Astrocyte of the cerebellum (primary cell): ENCODE results near the gene BABAM1.
A peak's percentile ranks its signal among the peaks of the same experiment; 100 is the strongest.

Experiments
- DNase-seq: peaks from one replicate; pipeline ENCODE4 v3.0.0-alpha.2; 2011; ENCODE audit warnings: low read depth
- H3K4me3 ChIP-seq: 2 replicates; pipeline ENCODE4 v1.5.1; 2011; ENCODE audit warnings: mild to moderate bottlenecking, low read depth, low read length, moderate library complexity
- CTCF ChIP-seq: IDR thresholded peaks from 2 replicates; pipeline ENCODE4 v1.5.1; 2012; ENCODE audit warnings: low read length, low read depth, moderate library complexity, mild to moderate bottlenecking; ENCODE audit errors: missing control alignments
- in situ Hi-C: cut with HindIII; loops from 2 replicates; pipeline ENCODE4 v1.10.0; 2017; ENCODE audit warnings: low sequenced_read_pairs

Gene BABAM1

GRCh38 chr19:17243830-17244617 lies 23.2 kb upstream of the BABAM1 start:
- no peak for TF ChIP-seq CTCF
- DNase-seq: no peak
- in situ Hi-C loops: loop anchor here (10.0 kb wide), 1 partner anchor 79 kb away; no protein-coding TSS in a partner anchor
- H3K4me3 ChIP-seq: peak overlapping the region; percentile 79

GRCh38 chr19:17244618-17245534 lies 22.4 kb upstream of the BABAM1 start:
- in situ Hi-C loops: loop anchor here (10.0 kb wide), 1 partner anchor 80 kb away; no protein-coding TSS in a partner anchor
- peak overlapping the region; percentile 79 for H3K4me3 ChIP-seq
- DNase-seq: no peak

GRCh38 chr19:17245535-17245984 lies 21.7 kb upstream of the BABAM1 start, which contains the start of gene NR2F6:
Gene NR2F6, minus strand, starts transcription at chr19:17245919. Its CDS starts 699 bp downstream, at chr19:17245220.
- TF ChIP-seq CTCF: no peak
- DNase-seq: no peak
- in situ Hi-C loops: loop anchor here (10.0 kb wide), 1 partner anchor 81 kb away; no protein-coding TSS in a partner anchor
- peak within 1 kb of the TSS; percentile 79 for H3K4me3 ChIP-seq

More at GRCh38 chr19:17244618-17245534, 22.4 kb upstream of the BABAM1 start:
- TF ChIP-seq CTCF: no peak

GRCh38 chr19:17246681-17247425 lies 20.4 kb upstream of the BABAM1 start:
- DNase-seq: no peak
- TF ChIP-seq CTCF: no peak
- in situ Hi-C loops: loop anchor here (10.0 kb wide), 1 partner anchor 82 kb away; no protein-coding TSS in a partner anchor
- peak overlapping the region; percentile 36 for H3K4me3 ChIP-seq

- no peak overlapping the region for H3K4me3 ChIP-seq
These were observed 19.0 kb upstream of the BABAM1 start for GRCh38 chr19:17248011-17248776.

More at GRCh38 chr19:17248011-17248776, 19.0 kb upstream of the BABAM1 start:
- in situ Hi-C loops: loop anchor here (10.0 kb wide), 1 partner anchor 83 kb away; no protein-coding TSS in a partner anchor
- no peak for DNase-seq
- no peak for TF ChIP-seq CTCF
